T47D (cell line): ENCODE results near the gene RFNG.

Experiments used
- DNase-seq, 2 experiments: peaks; one replicate each; pipeline versions ENCODE4 v3.0.0 to v3.0.0-alpha.2; 2011 to 2012; ENCODE audit warnings: low read depth in 1 of 2, low spot score in 1 of 2
- JUND ChIP-seq: IDR thresholded peaks from 2 replicates; pipeline ENCODE4 v1.6.1; 2012; ENCODE audit warnings: low read depth
- in situ Hi-C: cut with HindIII; loops from 2 replicates; pipeline ENCODE4 v1.10.0; 2016; ENCODE audit warnings: low sequenced_read_pairs, low pct_unique_long_range_greater_than_20kb

Gene RFNG

DNA sequence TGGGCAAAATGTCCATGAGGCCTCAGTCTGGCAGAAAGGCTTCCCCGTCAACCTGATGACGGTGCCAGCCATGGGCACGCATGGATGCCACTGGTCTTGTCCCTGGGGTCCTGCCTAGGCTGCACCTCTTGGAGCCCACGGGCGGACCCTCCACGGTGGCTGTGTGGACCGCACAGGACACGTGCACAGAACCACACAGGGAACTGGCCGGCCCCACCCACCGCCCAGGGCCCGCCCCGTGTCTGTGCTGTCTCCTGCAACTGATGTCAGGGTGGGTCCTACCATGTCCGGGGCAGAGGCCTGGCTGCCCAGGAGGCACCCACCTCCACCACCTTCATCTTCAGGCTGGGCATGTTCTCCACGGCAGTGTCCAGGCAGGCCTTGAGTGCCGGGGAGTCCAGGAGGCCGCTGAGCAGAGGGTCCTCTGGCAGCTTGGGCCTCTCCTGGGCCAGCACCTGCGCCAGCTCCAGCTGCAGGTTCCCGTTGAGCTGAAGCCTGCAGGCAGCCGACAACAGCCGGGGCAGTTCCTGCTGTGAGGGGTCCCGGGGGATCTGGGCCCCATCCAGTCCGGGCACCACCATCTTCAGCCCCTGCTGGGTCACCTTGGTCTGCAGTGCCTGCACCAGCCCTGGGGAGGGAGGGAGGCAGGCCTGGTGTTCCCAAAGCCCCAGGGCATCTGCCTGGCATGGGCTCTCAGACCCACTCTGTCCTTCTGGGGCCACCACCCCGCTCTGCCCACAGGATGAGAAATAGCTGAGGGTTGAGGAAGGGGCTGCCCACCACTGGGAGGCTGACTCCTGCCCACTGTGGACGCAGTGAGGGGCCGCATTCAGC, 34.5 kb upstream of the RFNG start:
- in situ Hi-C loops: no loop called here
- no peak for DNase-seq
- TF ChIP-seq JUND: no peak

DNA sequence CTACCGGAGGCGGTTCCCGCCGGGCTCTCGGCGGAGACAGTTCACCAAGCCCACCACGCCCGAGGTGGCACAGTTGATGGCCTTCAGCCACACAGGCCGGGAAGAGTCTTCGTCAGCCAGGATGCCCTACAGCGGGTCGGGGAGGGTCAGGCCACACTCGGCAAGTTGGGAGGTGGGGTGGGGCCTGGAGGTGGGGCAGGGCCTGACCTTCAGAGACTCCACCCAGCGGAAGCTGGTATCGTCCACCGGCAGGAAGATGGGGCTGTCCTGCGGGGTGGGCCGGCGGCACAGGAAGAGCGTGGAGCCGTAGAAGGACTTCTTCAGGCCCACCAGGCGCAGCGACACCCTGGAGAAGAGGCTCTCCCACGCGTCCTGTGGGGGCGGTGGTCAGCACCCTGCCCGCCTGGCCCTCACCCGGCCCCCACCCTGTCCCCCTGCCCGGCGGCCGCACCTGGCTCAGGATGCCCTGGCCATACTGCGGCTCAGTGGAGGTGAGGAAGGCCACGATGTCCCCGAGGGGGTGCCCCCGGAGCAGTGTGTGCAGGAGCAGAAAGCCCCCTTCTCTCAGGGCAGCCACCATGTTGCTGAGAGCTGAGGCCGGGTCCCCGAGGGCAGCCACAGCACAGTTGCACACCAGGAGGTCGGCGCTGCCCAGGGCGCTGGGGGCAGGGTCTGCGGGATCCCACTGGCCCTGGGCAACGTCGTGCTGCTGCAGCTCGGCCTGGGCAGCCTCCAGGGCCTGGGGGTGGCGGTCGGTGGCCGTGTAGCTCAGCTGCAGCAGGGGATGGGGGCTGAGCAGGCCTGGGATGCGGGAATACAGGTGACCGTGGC, 33.6 kb upstream of the RFNG start:
- in situ Hi-C loops: no loop called here
- no peak for DNase-seq
- no peak for TF ChIP-seq JUND

DNA sequence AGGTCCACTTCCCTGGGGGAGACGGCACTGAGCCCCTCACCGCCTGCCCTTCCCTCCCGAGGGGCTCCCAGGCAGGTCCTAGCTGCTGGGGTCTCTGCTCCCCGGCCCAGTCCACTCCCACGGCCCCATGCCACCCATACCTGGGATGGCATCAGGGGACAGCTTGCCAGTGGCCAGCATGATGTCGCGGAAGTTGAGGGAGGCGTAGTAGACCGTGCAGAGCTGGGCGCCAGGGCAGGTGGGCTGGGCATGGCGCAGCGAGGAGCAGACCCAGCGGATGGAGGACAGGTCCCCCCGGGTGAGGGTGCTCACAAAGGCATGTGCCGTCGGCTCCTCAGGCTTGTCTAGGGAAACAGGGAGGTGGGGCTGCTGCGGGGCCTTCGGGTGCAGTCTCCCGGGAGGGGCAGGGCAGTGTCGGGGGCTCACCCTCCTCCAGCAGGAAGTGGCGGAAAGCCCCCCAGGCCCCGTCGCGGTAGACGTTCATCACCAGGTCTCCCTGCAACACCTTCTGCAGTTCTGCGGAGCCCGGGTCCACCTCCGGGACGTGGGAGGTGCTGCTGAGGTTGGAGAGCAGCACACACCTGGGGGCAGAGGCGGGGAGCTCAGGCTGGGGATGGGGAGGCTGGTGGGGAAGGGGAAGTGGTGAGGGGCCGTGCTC, 32.9 kb upstream of the RFNG start:
- no peak for DNase-seq
- no peak for TF ChIP-seq JUND
- in situ Hi-C loops: no loop called here

GRCh38 chr17:82083533-82084359, 32.1 kb upstream of the RFNG start:
- no peak for TF ChIP-seq JUND
- no peak for DNase-seq
- in situ Hi-C loops: no loop called here

- no peak for DNase-seq
- TF ChIP-seq JUND: no peak
- in situ Hi-C loops: no loop called here
Observed at GRCh38 chr17:82083009-82083408, 31.4 kb upstream of the RFNG start.

DNA sequence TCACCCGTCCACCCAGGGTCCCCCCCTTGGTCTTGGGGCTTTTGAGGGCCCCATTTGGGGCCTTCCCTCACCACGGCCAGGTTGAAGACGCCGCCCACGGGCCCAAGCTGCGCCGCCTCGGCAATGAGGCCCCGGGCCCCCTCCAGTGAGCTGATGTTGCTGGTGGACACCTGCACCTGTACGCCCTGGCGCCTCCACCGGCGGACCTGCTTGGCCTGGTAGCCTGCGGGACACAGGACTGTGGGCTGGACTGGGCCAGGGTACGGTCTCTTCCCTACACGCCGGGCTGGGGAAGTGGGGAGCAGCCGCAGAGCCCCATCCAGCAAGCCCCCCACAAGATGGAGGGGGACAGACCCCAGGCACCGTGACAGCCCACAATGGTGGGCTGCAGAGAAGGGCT, 30.8 kb upstream of the RFNG start:
- in situ Hi-C loops: no loop called here
- no peak for DNase-seq
- no peak for TF ChIP-seq JUND

GRCh38 chr17:82081966-82082365, 30.4 kb upstream of the RFNG start:
- TF ChIP-seq JUND: no peak
- in situ Hi-C loops: no loop called here

GRCh38 chr17:82081546-82081945, 29.9 kb upstream of the RFNG start:
- in situ Hi-C loops: no loop called here
- no peak for TF ChIP-seq JUND
- no peak for DNase-seq

More at GRCh38 chr17:82081966-82082365, 30.4 kb upstream of the RFNG start:
- no peak for DNase-seq

DNA sequence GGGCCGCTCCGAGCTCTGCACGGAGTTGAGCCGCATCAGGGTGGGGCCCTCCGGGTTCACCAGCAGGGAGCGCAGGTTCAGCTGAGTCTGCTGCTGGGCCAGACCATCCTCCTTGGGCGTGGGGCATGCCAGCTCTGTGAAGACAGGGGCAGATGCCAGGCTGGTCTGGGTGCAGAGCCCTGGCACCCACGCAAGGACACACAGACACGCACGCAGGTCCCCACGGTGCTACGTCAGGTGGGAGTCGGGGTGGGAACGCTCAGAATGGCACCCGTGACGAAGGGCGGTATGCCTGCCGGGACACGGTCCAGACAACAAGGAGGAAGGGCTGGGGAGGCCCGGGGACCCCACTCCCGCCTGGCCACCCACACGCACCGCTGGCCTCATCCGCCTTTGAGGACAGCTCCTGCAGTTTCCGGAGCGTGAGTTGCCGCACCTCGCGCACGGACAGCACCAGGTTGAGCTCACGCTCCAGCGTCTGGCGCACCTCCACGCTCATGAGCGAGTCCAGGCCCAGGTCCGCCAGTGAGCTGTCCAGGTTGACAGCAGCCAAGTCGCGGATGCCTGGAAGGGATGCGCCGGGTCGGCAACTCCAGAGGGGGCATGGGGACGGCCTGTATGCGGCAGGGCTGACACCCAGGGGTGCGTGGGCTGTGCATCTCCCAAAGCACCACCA, 29.3 kb upstream of the RFNG start:
- no peak for DNase-seq
- in situ Hi-C loops: no loop called here
- no peak for TF ChIP-seq JUND

DNA sequence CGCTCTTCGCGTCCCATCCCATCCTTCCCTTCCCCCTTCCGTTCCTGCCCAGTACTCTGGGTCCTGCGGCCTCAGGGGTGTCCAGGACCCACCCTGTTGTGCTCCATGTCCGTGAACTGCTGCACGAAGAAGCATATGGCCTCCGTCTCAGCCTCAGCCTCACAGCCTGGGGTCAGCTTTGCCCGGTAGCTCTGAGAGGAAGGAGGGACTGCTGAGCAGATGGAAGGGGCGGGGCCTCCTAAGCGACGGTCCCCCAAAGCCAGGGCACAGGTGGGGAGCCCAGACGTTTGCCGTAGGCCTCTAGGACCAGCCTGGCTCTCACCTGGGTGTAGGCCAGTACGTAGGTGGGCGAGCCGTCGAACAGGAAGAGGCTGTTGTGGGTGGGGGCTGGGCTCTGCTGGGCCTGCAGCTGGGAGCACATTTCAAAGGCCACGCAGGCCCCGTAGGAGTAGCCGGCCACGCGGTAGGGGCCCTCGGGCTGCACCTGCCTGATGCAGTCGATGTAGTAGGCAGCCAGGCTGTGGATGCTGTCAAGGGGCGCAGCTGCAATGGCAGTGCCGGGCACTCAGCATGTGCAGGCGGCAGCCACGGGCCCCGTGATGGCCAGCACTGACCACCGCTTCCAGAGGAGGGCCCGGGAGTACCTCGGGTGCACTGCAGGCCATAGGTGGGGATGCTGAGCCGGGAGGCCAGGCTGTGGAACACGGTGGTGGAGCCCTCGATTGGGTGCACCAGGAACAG, 28.6 kb upstream of the RFNG start:
- no peak for DNase-seq
- in situ Hi-C loops: no loop called here
- no peak for TF ChIP-seq JUND
